Choroid plexus epithelial cell (primary cell): Measurements from ENCODE around the gene HRH4.

ENCODE experiments used
- DNase-seq: peaks from one replicate; pipeline ENCODE4 v3.0.0-alpha.2; 2010; ENCODE audit warnings: low read depth
- H3K4me3 ChIP-seq: 2 replicates; pipeline ENCODE4 v1.5.1; 2011; ENCODE audit warnings: low read depth, mild to moderate bottlenecking, control low read depth, low read length, moderate library complexity
- CTCF ChIP-seq: conservative IDR thresholded peaks from 2 replicates; pipeline ENCODE4 v1.5.1; 2011; ENCODE audit warnings: low read depth, mild to moderate bottlenecking, control low read depth, inconsistent platforms, low read length, moderate library complexity

Gene HRH4

GRCh38 chr18:24465486-24465885 lies 5.0 kb downstream of the HRH4 start:
- DNase-seq, result no peak
- TF ChIP-seq CTCF, result no peak
- H3K4me3 ChIP-seq, result no peak overlapping the region

- no peak for DNase-seq
These were observed 6.3 kb downstream of the HRH4 start for GRCh38 chr18:24466771-24467170.

GRCh38 chr18:24470022-24470618 lies 9.7 kb downstream of the HRH4 start:
- DNase-seq, result no peak
- no peak overlapping the region for H3K4me3 ChIP-seq
- no peak for TF ChIP-seq CTCF

More at GRCh38 chr18:24466771-24467170, 6.3 kb downstream of the HRH4 start:
- H3K4me3 ChIP-seq, result no peak overlapping the region
- no peak for TF ChIP-seq CTCF

GRCh38 chr18:24470805-24471204 lies 10.4 kb downstream of the HRH4 start:
- no peak for DNase-seq
- no peak overlapping the region for H3K4me3 ChIP-seq
- no peak for TF ChIP-seq CTCF

GRCh38 chr18:24472591-24472990 lies 12.2 kb downstream of the HRH4 start:
- no peak overlapping the region for H3K4me3 ChIP-seq
- TF ChIP-seq CTCF, result no peak
- DNase-seq, result no peak

GRCh38 chr18:24474406-24474805 lies 14.0 kb downstream of the HRH4 start:
- TF ChIP-seq CTCF, result no peak

GRCh38 chr18:24475926-24476589 lies 15.6 kb downstream of the HRH4 start:
- no peak for DNase-seq
- H3K4me3 ChIP-seq, result no peak overlapping the region
- no peak for TF ChIP-seq CTCF

More at GRCh38 chr18:24474406-24474805, 14.0 kb downstream of the HRH4 start:
- no peak overlapping the region for H3K4me3 ChIP-seq
- DNase-seq, result no peak
